NCI-H2029 treated with DMSO at 0.1 percent for 48 hours (cell line): ENCODE measurements around the gene HOXD10.

Source experiments
- DNase-seq: peaks from one replicate; lab custom pipeline; 2025; lab: John Stamatoyannopoulos, UW

The HOXD10 gene

GRCh38 chr2:176164611-176165369 lies 48.2 kb downstream of the HOXD10 start:
- DNase-seq: no peak

DNA sequence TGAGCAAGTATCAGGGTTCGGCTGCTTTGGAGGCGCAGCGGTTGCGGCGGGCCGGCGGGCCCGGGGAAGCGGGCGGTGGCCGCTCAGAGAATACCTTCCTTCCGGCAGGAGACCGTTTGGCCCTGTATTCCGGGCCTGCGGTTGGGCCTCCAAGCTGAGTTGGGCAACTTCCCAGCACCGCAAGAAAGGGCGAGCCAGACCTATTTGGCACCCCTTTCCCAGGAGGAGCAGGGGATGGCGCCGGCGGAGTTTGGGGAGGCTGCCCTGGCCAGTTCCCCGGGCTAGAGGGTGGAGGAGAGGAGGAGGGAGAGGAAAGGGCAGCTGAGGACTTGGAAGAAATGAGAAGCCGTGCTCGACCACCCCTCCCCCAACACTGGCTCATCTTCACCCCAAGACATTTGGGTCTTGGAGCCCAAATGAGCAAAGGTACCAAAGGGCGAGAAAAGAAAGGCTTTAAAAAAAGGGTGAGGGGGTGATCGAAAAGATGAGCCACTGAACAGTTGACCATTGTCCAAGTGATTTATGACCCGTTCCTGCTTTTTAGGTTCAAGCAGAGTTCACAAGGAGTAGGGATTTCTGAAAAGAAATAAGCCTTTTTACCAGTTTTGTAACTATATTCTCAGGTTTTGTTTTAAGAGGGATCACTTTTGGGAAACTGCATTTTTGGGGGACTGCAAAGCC lies 48.9 kb downstream of the HOXD10 start:
- no peak for DNase-seq

DNA sequence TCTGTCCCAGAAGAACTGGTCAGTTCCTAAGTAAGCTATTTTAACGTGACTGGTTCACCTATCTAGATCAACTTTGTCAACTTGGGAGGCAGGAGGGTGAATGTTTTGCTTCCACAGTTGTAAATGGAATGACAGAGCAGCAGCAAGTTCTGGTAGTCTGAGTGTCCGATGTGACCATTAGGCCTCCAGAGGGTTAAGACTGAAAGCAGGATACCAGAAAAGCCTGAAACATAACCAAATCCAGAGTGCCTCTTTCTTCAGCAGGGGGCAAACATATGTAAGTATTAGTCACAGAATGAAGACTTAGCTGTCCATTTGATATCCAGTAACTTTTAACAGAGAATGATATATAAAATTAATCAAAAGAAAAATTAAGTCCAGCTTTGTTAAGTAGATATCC lies 49.7 kb downstream of the HOXD10 start:
- no peak for DNase-seq

- no peak for DNase-seq
Observed at GRCh38 chr2:176167398-176167797, 50.8 kb downstream of the HOXD10 start.

DNA sequence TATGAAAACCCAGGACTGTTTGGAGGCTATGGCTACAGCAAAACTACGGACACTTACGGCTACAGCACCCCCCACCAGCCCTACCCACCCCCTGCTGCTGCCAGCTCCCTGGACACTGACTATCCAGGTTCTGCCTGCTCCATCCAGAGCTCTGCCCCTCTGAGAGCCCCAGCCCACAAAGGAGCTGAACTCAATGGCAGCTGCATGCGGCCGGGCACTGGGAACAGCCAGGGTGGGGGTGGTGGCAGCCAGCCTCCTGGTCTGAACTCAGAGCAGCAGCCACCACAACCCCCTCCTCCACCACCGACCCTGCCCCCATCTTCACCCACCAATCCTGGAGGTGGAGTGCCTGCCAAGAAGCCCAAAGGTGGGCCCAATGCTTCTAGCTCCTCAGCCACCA lies 52.6 kb downstream of the HOXD10 start:
- no peak for DNase-seq
